CD4-positive, alpha-beta memory T cell (primary cell): Measurements from ENCODE around the gene ATXN3L. TPM values are rescaled to one million over a fixed set of nuclear protein-coding genes. Genes with fewer than 3 reads are reported as not detected.
A peak's percentile ranks its signal among the peaks of the same experiment; 100 is the strongest.
"Not testable (repeated sequence)": the region's sequence is repeated elsewhere in the genome, so short reads cannot be mapped to it uniquely, and the experiment has no call there.

Source experiments
- CTCF ChIA-PET: fragments of 350-600 bp; sonication (Branson Sonifier 250); formaldehyde crosslinking; loops from one replicate; lab custom pipeline; 2021; ENCODE audit warnings: inconsistent platforms; ENCODE audit not compliant: partially characterized antibody; lab: Charles Lee
- POLR2A ChIA-PET: fragments of 350-600 bp; sonication (Branson Sonifier 250); formaldehyde crosslinking; loops from one replicate; lab custom pipeline; 2021; ENCODE audit not compliant: partially characterized antibody; lab: Charles Lee
- DNase-seq, 5 donors: peaks; one replicate each; pipeline versions ENCODE4 v3.0.0 to v3.0.0-alpha.2; 2020 to 2022; ENCODE audit warnings: mixed read lengths in 1 of 5
- H3K27ac ChIP-seq: one replicate; pipeline ENCODE4 v1.7.0; 2013; ENCODE audit warnings: low read depth, low read length
- H3K27me3 ChIP-seq: 2 replicates; pipeline ENCODE4 v1.7.0; 2013; ENCODE audit warnings: mild to moderate bottlenecking, low read length, moderate library complexity; ENCODE audit not compliant: insufficient read depth
- H3K36me3 ChIP-seq: 2 replicates; pipeline ENCODE4 v1.7.0; 2013; ENCODE audit warnings: mild to moderate bottlenecking, low read length, moderate library complexity; ENCODE audit not compliant: insufficient read depth
- H3K4me1 ChIP-seq: 2 replicates; pipeline ENCODE4 v1.7.0; 2013; ENCODE audit warnings: mild to moderate bottlenecking, low read length, moderate library complexity; ENCODE audit not compliant: insufficient read depth
- H3K4me3 ChIP-seq, 2 donors: one replicate each; pipeline ENCODE4 v1.7.0; 2013; ENCODE audit warnings: low read length in 2 of 2, mild to moderate bottlenecking in 1 of 2
- H3K9me3 ChIP-seq, 2 donors: one replicate each; pipeline ENCODE4 v1.7.0; 2013; ENCODE audit warnings: low read length in 2 of 2, control low read depth in 1 of 2; ENCODE audit not compliant: control insufficient read depth in 1 of 2
- H3K27ac Mint-ChIP-seq, 7 donors: one replicate each; pipeline ENCODE4 v1.8.0; 2020 to 2021; ENCODE audit warnings: mixed read lengths in 7 of 7, mild to moderate bottlenecking in 6 of 7, inconsistent platforms in 3 of 7, moderate library complexity in 3 of 7
- H3K27me3 Mint-ChIP-seq, 2 donors: one replicate each; pipeline ENCODE4 v1.8.0; 2020 to 2021; ENCODE audit warnings: mixed read lengths in 2 of 2
- H3K36me3 Mint-ChIP-seq, 2 donors: one replicate each; pipeline ENCODE4 v1.8.0; 2020 to 2021; ENCODE audit warnings: mixed read lengths in 2 of 2, inconsistent platforms in 1 of 2, mild to moderate bottlenecking in 1 of 2
- H3K4me1 Mint-ChIP-seq, 4 donors: one replicate each; pipeline ENCODE4 v1.8.0; 2020 to 2021; ENCODE audit warnings: mixed read lengths in 4 of 4, mild to moderate bottlenecking in 1 of 4
- H3K4me3 Mint-ChIP-seq, 8 donors: one replicate each; pipeline ENCODE4 v1.8.0; 2020 to 2021; ENCODE audit warnings: mixed read lengths in 8 of 8, mild to moderate bottlenecking in 7 of 8, moderate library complexity in 6 of 8, inconsistent platforms in 3 of 8
- H3K9me3 Mint-ChIP-seq, 8 donors: one replicate each; pipeline ENCODE4 v1.8.0; 2020 to 2021; ENCODE audit warnings: mixed read lengths in 8 of 8, mild to moderate bottlenecking in 5 of 8, inconsistent platforms in 3 of 8, moderate library complexity in 1 of 8
- intact Hi-C: fragments of 100-400 bp; cut with micrococcal nuclease; formaldehyde crosslinking; loops from one replicate; pipeline ENCODE4 v1.15.1; 2023
- polyA plus RNA-seq, 2 donors: library from polyadenylated mRNA; unstranded; fragments of 300-500 nt; fragmentation: Illumina TruSeq; gene quantifications; one replicate each; pipeline ENCODE4 v1.2.3, GENCODE V29; 2021
- total RNA-seq, 2 experiments: library from RNA; stranded (reverse); gene quantifications; one replicate each; pipeline ENCODE4 v1.2.3, GENCODE V29; 2021

Gene ATXN3L
- total and polyA plus RNA-seq, 4 experiments from 2014 or later = not detected

- no peak overlapping the region for H3K4me3 Mint-ChIP-seq
- no peak overlapping the region for H3K27ac Mint-ChIP-seq
- Histone ChIP-seq H3K4me1 (no peaks in the 10 kb centered on the region), H3K9me3 (no peaks in the 10 kb centered on the region), H3K27ac (no peak overlapping the region), H3K27me3 (no peaks in the 10 kb centered on the region), H3K36me3 (no peaks in the 10 kb centered on the region), H3K4me3 (no peak overlapping the region)
- ChIA-PET POLR2A (no interaction called here), CTCF (no interaction called here)
- no peak for DNase-seq
- H3K27me3 Mint-ChIP-seq = no peaks in the 10 kb centered on the region
- intact Hi-C loops = no loop called here
- H3K36me3 Mint-ChIP-seq = no peaks in the 10 kb centered on the region
- H3K4me1 Mint-ChIP-seq = peaks cover 0 to 8% (median 4%) of the 10 kb centered on the region in 4 donors
- peaks cover 0 to 2% (median 0%) of the 10 kb centered on the region in 8 donors for H3K9me3 Mint-ChIP-seq
Measured at GRCh38 chrX:13307041-13307440, 12.8 kb downstream of the ATXN3L start.

GRCh38 chrX:13305108-13305507, 14.7 kb downstream of the ATXN3L start:
- Mint-ChIP-seq H3K9me3 (peaks cover 0 to 2% (median 0%) of the 10 kb centered on the region in 8 donors), H3K36me3 (no peaks in the 10 kb centered on the region), H3K27ac (no peak overlapping the region), H3K27me3 (no peaks in the 10 kb centered on the region), H3K4me1 (peaks cover 0 to 15% (median 6%) of the 10 kb centered on the region in 4 donors), H3K4me3 (no peak overlapping the region)
- Histone ChIP-seq H3K4me3 (no peak overlapping the region), H3K27ac (no peak overlapping the region), H3K9me3 (no peaks in the 10 kb centered on the region), H3K4me1 (no peaks in the 10 kb centered on the region), H3K36me3 (no peaks in the 10 kb centered on the region), H3K27me3 (no peaks in the 10 kb centered on the region)
- ChIA-PET POLR2A (no interaction called here), CTCF (no interaction called here)
- intact Hi-C loops = no loop called here
- no peak for DNase-seq

- Mint-ChIP-seq H3K36me3 (no peaks in the 10 kb centered on the region), H3K27me3 (no peaks in the 10 kb centered on the region), H3K4me3 (no peak overlapping the region), H3K9me3 (peaks cover 0 to 2% (median 0%) of the 10 kb centered on the region in 8 donors), H3K4me1 (peaks cover 3 to 15% (median 7%) of the 10 kb centered on the region in 4 donors), H3K27ac (no peak overlapping the region)
- intact Hi-C loops = no loop called here
- POLR2A ChIA-PET = no interaction called here
- CTCF ChIA-PET = no interaction called here
- DNase-seq = no peak
- no peak overlapping the region for H3K4me3 ChIP-seq
- H3K4me1 ChIP-seq = no peaks in the 10 kb centered on the region
- no peak overlapping the region for H3K27ac ChIP-seq
- no peaks in the 10 kb centered on the region for H3K36me3 ChIP-seq
- no peaks in the 10 kb centered on the region for H3K27me3 ChIP-seq
- H3K9me3 ChIP-seq = no peaks in the 10 kb centered on the region
Measured at GRCh38 chrX:13304052-13304451, 15.8 kb downstream of the ATXN3L start.

GRCh38 chrX:13303248-13303647, 16.6 kb downstream of the ATXN3L start:
- H3K4me1 ChIP-seq, DNase-seq, H3K27me3 Mint-ChIP-seq, H3K9me3 Mint-ChIP-seq, H3K27ac ChIP-seq, H3K4me3 Mint-ChIP-seq, POLR2A ChIA-PET, CTCF ChIA-PET, H3K27me3 ChIP-seq, H3K4me3 ChIP-seq, intact Hi-C loops, H3K36me3 Mint-ChIP-seq, H3K9me3 ChIP-seq, H3K36me3 ChIP-seq: not testable (repeated sequence)
- peaks cover 3 to 15% (median 7%) of the 10 kb centered on the region in 4 donors for H3K4me1 Mint-ChIP-seq
- H3K27ac Mint-ChIP-seq = peak overlapping the region in 1 of 7 donors; percentile 14

GRCh38 chrX:13298836-13299235, 21.0 kb downstream of the ATXN3L start:
- Mint-ChIP-seq H3K36me3 (no peaks in the 10 kb centered on the region), H3K27ac (no peak overlapping the region), H3K27me3 (no peaks in the 10 kb centered on the region), H3K4me1 (peaks cover 3 to 15% (median 7%) of the 10 kb centered on the region in 4 donors), H3K9me3 (peaks cover 0 to 2% (median 0%) of the 10 kb centered on the region in 8 donors), H3K4me3 (no peak overlapping the region)
- Histone ChIP-seq H3K4me1 (no peaks in the 10 kb centered on the region), H3K36me3 (no peaks in the 10 kb centered on the region), H3K27ac (no peak overlapping the region), H3K4me3 (no peak overlapping the region), H3K27me3 (no peaks in the 10 kb centered on the region), H3K9me3 (no peaks in the 10 kb centered on the region)
- ChIA-PET CTCF (no interaction called here), POLR2A (no interaction called here)
- intact Hi-C loops = no loop called here
- no peak for DNase-seq

GRCh38 chrX:13295841-13296240, 24.0 kb downstream of the ATXN3L start:
- no peak for DNase-seq
- Mint-ChIP-seq H3K4me3 (no peak overlapping the region), H3K27me3 (no peaks in the 10 kb centered on the region), H3K36me3 (no peaks in the 10 kb centered on the region), H3K9me3 (no peaks in the 10 kb centered on the region), H3K27ac (no peak overlapping the region), H3K4me1 (peaks cover 2 to 7% (median 3%) of the 10 kb centered on the region in 4 donors)
- Histone ChIP-seq H3K4me1 (no peaks in the 10 kb centered on the region), H3K27ac (no peak overlapping the region), H3K27me3 (no peaks in the 10 kb centered on the region), H3K4me3 (no peak overlapping the region), H3K36me3 (no peaks in the 10 kb centered on the region), H3K9me3 (no peaks in the 10 kb centered on the region)
- POLR2A ChIA-PET = no interaction called here
- intact Hi-C loops = no loop called here
- CTCF ChIA-PET = no interaction called here

GRCh38 chrX:13293700-13294099, 26.2 kb downstream of the ATXN3L start:
- intact Hi-C loops = no loop called here
- Mint-ChIP-seq H3K36me3 (no peaks in the 10 kb centered on the region), H3K27ac (no peak overlapping the region), H3K4me1 (no peaks in the 10 kb centered on the region), H3K27me3 (no peaks in the 10 kb centered on the region), H3K9me3 (no peaks in the 10 kb centered on the region), H3K4me3 (peak overlapping the region in 1 of 8 donors; percentile 45)
- DNase-seq = no peak
- H3K27ac ChIP-seq = no peak overlapping the region
- no peaks in the 10 kb centered on the region for H3K9me3 ChIP-seq
- no peaks in the 10 kb centered on the region for H3K27me3 ChIP-seq
- no peak overlapping the region for H3K4me3 ChIP-seq
- H3K36me3 ChIP-seq = no peaks in the 10 kb centered on the region
- ChIA-PET CTCF (no interaction called here), POLR2A (interaction anchor here (0.5 kb wide), 1 partner anchor 336 kb away, joined by 3 read pairs; no protein-coding TSS in a partner anchor)
- no peaks in the 10 kb centered on the region for H3K4me1 ChIP-seq
